ENCODE data around the gene ATAD2B. TPM values are rescaled to one million over a fixed set of nuclear protein-coding genes. Genes with fewer than 3 reads are reported as not detected.
"Not testable (repeated sequence)": the region's sequence is repeated elsewhere in the genome, so short reads cannot be mapped to it uniquely, and the experiment has no call there.

The ATAD2B gene
- polyA plus RNA-seq, 5 donors: 16.7 to 28.7 (median 27.4) TPM

- no peak for DNase-seq
Observed at GRCh38 chr2:23791030-23791429, 135.9 kb downstream of the ATAD2B start.

GRCh38 chr2:23789012-23789411 lies 137.9 kb downstream of the ATAD2B start:
- DNase-seq: no peak

- no peak for DNase-seq
Observed at GRCh38 chr2:23788100-23788499, 138.8 kb downstream of the ATAD2B start.

- no peak for DNase-seq
Observed at GRCh38 chr2:23784971-23785370, 142.0 kb downstream of the ATAD2B start.

- DNase-seq: no peak
Observed at GRCh38 chr2:23782646-23783045, 144.3 kb downstream of the ATAD2B start.

GRCh38 chr2:23782126-23782525 lies 144.8 kb downstream of the ATAD2B start:
- no peak for DNase-seq

- not testable (repeated sequence) for DNase-seq
Observed at GRCh38 chr2:23780465-23780864, 146.5 kb downstream of the ATAD2B start.

- DNase-seq: no peak
Observed at GRCh38 chr2:23777826-23778225, 149.1 kb downstream of the ATAD2B start.

GRCh38 chr2:23776021-23776420 lies 150.9 kb downstream of the ATAD2B start:
- DNase-seq: no peak

GRCh38 chr2:23772684-23773083 lies 154.2 kb downstream of the ATAD2B start:
- no peak for DNase-seq

GRCh38 chr2:23772056-23772455 lies 154.9 kb downstream of the ATAD2B start:
- no peak for DNase-seq

- no peak for DNase-seq
Observed at GRCh38 chr2:23769364-23769763, 157.6 kb downstream of the ATAD2B start.

GRCh38 chr2:23767876-23768621 lies 158.9 kb downstream of the ATAD2B start:
- DNase-seq: no peak

- no peak for DNase-seq
Observed at GRCh38 chr2:23762141-23762540, 164.8 kb downstream of the ATAD2B start.

GRCh38 chr2:23761638-23762037 lies 165.3 kb downstream of the ATAD2B start:
- no peak for DNase-seq

- peak; percentile 20 to 33 for DNase-seq
Observed at GRCh38 chr2:23760736-23761135, 166.2 kb downstream of the ATAD2B start.

- DNase-seq: no peak
Observed at GRCh38 chr2:23757686-23758433, 169.1 kb downstream of the ATAD2B start.

- DNase-seq: no peak
Observed at GRCh38 chr2:23756593-23757292, 170.2 kb downstream of the ATAD2B start.

- no peak for DNase-seq
Observed at GRCh38 chr2:23754970-23755369, 172.0 kb downstream of the ATAD2B start.

GRCh38 chr2:23753291-23754010 lies 173.5 kb downstream of the ATAD2B start:
- no peak for DNase-seq

GRCh38 chr2:23751747-23752265 lies 175.1 kb downstream of the ATAD2B start:
- DNase-seq: no peak

Data from right lung (tissue), 5 donors.